HG03280 (cell line): ENCODE results near the gene CAP2.
"Not testable (repeated sequence)": the region's sequence is repeated elsewhere in the genome, so short reads cannot be mapped to it uniquely, and the experiment has no call there.

ENCODE experiments used
- ATAC-seq: cut with Tn5 transposase; IDR thresholded peaks from one replicate; pipeline ENCODE4 v1.9.1; 2021; ENCODE audit warnings: mild to moderate bottlenecking, moderate library complexity; ENCODE audit not compliant: unreplicated experiment

Gene CAP2

DNA sequence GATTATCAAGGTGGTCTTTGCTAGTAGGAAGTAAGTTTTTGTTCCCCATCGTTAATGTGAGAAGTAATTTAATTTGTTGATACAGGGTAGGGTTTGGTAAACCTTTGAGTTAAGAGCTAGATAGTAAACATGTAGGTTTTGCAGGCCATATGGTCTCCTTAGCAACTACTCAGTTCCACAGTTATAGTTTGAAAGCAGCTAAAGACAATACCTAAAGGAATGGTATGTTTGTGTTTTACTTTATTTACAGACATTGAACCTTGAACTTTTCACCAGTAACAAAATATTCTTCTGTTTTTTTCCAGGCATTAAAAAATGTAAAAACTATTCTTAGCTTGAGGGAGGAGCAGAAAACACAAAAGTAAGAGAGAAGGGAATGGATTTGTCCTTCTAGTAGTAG is 1.7 kb downstream of the CAP2 start:
- no peak for ATAC-seq

DNA sequence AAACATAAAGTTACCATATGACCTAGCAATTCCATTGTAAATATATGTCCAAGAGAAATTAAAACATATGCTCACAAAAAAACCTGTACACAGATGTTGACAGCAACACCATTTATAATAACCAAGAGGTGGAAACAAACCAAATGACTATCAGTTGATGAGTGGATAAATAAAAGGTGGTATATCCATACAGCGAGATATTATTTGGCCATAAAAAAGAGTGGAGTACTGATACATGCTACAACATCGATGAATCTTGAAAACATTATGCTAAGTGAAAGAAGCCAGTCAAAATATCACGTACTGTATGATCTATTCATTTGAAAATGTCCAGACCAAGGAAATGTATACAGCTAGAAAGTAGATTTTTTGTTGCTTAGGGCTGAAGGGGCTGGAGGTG is 2.9 kb downstream of the CAP2 start:
- ATAC-seq, result no peak

DNA sequence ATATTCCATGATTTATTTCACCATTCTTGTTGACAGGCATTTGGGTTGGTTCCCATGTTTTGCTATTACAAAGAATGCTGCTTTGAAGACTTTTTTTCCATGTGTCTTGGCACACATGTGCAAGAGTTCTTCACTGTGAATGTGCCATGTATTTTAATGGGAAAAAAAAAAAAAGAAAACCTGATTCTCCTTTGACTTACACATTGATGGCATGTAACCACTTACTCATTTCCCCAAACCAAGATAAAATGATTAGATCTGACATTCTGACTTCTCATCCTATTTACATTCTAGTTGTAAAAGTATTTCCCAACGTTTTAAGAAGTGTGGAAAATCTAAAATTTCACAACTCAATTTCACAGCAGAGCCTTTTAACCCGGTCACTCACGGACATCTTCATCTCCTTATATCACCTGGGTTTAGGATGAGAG is 4.4 kb downstream of the CAP2 start:
- no peak for ATAC-seq

DNA sequence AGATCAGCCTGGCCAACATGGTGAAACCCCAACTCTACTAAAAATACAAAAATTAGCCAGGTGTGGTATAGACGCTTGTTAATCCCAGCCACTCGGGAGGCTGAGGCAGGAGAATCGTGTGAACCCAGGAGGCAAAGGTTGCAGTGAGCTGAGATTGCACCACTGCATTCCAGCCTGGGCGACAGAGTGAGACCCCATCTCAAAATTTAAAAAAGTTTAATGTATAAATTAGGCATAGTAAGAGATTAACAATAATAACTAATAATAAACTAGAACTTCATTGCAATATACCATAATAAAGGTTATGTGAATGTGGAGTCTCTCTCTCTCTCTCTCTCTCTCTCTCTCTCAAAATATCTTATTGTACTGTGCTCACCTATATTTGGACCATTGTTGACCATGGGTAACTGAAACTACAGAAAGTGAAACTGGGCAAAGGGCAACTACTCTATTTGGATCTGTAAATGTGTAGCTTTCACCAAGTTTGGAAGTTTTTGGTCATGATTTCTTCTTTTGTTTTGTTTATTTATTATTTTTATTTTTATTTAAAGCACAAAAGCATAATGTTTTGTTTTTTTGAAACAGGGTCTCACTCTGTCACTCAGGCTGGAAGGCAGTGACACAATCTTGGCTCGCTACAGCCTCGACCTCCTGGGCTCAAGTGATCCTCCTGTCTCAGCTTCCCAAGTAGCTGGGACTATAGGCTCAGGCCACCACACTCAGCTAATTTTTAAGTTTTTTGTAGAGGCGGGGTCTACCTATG is 12.0 kb downstream of the CAP2 start:
- not testable (repeated sequence) for ATAC-seq

DNA sequence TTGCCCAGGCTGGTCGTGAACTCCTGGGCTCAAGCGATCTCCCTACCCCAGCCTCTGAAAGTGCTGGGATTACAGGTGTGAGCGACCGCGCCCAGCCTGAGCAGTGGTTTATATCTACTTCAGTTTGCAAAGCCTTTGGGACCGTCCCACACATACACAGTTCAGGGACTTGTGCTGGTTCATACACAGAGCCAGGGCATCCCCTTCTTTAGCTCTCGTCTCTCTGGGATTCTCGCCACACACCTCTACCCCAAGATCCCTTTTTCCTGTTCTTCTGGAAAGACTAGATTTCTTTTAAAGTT is 12.5 kb downstream of the CAP2 start:
- no peak for ATAC-seq

DNA sequence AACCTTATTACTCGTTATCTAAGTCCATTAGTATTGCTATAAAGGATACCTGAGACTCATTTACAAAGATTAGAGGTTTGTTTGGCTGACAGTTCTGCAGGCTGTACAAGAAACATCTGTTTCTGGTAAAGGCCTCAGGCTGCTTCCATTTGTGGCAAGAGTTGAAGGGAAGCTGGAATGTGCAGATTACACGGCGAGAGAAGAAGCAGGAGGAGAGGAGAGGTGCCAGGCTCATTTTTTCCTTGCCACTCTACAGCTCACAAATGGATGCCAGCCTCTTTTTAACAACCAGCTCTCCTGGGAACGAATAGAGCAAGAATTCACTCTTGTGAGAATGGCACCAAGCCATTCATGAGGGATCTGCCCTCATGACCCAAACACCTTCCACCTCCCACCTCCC is 14.7 kb downstream of the CAP2 start:
- ATAC-seq, result no peak

DNA sequence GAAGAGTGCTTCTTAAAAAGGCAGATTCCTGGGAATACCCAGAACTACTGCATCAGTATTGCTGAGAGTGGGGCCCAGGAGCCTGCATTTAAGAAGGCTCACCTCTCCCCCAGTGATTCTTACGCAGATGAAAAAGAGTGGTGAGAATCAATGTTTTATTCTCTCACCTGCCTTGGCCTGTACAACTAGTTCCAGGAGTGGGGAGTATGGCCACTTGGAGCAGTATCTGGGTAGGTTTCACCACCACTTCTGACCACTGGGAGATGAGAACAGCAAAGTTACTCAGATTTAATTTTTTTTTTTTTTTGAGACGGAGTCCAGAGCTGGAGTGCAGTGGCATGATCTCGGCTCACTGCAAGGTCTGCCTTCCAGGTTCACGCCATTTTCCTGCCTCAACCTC is 16.9 kb downstream of the CAP2 start:
- no peak for ATAC-seq

DNA sequence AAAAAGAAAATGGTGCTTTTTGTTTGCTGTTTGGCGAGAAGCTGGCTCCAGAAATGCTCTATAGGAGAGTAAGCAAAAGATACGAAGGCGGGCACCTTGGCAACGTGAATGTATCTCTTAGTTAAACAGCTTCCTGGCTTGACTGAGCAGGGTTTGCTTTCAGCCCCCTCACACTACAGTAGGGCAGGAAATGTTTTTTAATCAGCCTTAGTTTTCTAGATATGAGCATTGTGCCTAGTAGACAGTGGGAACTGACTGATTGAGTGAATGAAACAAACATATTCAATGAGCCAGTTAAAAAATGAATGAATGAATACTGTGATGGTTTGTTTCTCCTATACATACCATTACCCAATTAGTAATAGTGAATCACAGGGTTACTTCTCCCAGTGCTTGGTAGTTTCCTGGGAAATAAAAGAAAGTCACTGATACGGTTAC is 19.9 kb downstream of the CAP2 start:
- ATAC-seq, result no peak

DNA sequence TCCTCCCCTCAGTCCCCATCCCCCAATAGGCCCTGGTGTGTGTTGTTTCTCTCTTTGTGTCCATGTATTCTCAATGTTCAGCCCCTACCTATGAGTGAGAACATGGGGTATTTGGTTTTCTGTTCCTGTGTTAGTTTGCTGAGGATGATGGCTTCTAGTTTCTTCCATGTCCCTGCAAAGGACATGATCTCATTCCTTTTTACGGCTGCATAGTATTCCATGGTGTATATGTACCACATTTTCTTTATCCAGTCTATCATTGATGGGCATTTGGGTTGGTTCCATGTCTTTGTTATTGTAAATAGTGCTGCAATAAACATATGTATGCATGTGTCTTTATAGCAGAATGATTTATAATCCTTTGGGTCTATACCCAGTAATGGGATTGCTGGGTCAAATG is 21.0 kb downstream of the CAP2 start:
- not testable (repeated sequence) for ATAC-seq

DNA sequence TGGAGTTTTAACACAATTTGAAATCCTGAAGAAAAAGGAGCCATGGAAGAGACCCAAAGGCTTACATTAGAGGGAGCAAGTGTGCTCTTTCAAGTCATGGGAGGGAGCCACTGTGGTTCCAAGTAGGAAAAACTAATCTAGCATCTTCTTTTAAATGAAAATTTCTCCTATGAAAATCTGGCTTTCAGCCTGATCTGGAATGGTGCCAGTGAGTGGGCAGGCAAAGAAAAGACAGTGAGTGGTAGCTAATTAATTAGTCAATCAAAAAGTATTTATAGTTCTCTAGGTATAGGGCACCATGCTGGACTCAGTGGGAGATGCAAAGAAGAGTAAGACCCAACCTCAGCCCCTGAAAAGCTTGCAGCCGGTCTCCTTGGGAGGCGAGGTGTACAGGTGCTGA is 21.9 kb downstream of the CAP2 start:
- no peak for ATAC-seq

DNA sequence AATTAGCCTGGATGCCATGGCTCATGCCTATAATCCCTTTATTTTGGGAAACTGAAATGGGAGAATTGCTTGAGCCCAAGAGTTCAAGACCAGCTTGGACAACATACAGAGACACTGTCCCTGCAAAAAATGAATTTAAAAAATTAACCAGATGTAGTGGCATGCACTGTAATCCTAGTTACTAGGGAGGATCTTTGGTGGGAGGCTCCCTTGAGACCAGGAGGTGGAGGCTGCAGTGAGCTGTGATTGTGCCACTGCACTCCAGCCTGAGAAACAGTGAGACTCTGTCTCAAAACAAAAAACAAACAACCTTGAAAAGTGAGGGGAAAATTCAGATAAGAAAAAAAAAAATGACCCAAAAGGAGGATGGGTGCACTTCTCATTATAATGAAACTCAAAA is 23.4 kb downstream of the CAP2 start:
- ATAC-seq, result no peak

DNA sequence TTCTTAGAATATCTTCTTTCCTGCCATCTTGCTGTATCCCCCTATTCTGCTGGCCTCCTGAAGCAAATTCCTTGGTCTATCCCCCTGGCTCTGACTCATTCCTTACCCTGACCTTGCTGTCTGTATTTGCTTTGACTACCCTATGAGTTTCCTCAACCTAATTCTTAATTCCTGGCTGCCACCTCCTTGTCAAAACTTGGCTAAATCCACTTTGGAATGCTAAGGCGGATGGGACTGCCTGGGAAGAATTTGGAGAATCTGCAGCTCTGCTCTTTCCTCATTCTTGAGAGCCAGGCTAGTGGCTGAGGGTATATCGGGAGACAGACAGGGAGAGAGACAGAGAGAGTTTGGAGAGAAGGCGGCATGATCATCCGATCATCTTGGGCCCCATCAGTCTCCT is 24.4 kb downstream of the CAP2 start:
- ATAC-seq, result no peak

DNA sequence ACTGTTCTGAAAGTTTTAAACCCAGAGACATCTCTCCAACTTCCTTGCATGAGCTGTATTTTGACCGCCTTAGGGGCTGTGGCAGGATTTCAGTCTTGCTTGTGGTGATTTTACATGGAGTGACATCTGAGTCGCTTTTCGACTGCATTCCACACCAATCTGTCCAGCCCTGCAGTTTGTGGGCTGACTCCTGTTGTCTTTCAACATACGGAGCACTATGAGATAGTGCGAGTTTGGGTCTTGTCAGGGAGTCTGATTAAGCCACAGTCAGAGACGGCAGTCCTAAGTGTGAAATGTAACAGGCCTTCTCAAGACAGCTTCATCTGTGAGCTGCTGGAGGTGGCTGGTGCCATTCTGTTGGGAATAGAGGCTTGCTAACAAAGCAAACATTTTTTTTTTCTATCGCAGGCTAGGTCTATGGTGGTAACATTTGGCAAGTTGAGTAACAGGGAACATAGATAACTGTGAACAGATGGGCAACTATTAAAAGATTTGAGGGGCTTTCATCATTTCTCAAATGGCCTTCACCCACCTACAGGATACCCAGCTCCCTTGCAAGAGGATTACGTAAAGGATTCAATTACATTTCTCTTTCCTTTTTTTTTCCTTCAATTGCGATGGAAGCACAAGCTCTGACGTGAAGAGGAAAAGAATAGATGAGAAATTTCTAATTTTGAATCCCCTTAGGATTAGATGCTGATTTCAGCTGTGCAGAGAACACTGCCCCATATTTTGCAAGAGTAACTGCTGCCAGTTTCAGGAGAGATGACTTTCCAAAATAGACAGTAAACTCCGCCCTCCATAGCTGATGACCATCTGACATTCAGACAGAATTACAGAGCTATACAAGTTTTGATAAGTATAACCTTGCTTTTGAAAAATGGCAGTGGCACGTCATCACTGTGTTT is 25.1 kb downstream of the CAP2 start:
- no peak for ATAC-seq

DNA sequence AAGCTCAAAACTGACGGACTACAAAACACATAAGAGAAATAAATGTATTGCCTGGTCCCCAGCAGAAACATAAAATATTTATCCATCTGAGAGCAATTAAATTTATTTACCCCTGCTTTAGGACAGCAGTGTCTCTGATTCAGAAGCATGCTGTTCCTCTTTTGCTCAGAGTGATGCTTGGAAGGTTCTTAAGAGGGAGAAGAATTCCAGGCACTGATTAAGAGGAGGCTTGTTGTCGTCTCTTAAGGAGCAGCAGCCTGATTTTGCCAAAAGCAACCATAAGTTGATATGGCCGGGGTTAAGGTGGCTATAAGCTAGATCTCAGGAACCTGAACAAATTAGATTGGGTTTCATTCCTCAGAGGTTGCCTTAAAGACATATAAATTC is 25.8 kb downstream of the CAP2 start:
- no peak for ATAC-seq

DNA sequence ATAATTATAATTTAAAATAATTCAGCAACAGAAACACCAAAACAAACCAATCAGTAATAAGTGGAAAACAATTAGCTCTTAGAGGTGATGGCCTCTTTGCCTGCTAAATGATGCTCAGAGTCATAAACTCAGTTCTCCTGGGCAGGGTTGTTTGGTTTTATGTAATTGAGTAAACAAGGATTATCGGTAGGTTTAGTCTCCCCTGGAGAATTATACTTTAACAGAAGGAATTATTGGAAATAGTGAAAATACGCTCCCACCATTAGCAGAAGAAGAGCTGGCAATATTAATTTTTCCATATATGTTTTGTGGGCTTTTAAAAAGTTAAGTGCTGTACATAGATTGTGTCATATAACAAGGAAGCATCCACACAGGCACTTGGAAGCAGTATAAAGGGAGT is 27.0 kb downstream of the CAP2 start:
- ATAC-seq, result no peak

DNA sequence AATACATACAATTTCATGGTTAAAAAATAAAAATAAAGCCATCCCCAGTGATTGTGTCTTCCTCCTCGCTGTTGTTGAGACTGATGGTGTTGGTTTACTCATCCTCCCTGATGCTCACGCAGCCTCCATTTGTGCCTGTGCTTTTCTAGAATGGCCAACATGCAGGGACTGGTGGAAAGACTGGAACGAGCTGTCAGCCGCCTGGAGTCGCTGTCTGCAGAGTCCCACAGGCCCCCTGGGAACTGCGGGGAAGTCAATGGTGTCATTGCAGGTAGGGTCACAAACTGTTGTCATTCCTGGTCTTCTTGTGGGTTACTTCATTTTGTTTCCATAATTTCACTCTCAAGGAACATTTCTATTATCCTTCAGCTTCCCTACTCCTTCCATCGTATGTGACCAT is 28.0 kb downstream of the CAP2 start:
- ATAC-seq, result no peak

DNA sequence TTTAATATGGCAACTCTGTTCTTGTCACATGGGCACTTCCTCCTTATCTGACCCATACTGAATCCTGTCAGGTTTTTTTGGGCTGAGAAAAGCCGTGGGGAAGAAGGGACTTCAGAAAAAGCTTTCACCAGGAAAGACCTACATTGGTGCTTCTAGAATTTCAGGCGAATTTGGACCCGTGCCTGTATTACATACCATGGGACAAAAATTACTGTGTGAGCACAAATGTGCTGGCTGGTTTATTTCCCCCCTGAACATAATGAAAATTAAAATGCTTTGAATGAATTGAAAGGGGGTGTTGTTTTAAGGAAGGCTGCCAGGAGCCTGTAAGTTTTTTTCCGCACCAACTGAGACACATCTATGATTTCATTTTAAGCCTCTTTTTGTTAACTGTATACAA is 29.6 kb downstream of the CAP2 start:
- no peak for ATAC-seq

DNA sequence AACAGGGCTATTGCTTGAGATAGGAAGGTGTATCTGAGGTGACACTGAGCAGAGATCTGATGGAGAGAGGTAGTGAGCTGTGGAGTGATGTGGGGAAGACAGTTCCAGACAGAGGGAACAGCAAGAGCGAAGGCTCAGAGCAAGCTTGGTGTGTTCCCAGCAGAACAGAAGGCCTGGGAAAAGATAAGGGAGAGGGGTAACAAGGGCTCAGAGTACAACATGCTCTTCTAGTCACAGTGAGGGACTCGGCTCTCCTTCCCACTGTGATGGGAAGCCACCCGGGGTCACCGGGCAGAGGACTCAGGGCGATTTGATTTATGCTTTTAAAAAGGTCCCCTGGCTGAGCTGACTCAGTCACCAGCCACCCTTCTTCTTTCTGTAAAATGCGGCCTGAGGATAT is 33.7 kb downstream of the CAP2 start:
- no peak for ATAC-seq

DNA sequence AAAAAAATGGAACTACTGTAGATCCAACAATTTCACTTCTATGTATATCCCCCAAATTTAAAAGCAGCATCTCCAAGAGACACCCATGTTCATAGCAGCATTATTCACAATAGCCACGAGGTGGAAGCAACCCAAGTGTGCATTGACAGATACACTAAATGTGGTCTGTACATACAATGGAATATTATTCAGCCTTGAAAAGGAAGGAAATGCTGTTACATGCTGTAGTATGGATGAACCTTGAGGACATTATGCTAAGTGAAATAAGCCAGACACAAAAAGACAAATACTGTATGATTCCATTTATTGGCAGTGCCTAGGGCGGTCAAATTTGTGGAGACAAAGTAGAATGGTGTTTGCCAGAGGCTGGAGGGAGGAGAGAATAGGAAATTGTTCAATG is 34.2 kb downstream of the CAP2 start:
- no peak for ATAC-seq

DNA sequence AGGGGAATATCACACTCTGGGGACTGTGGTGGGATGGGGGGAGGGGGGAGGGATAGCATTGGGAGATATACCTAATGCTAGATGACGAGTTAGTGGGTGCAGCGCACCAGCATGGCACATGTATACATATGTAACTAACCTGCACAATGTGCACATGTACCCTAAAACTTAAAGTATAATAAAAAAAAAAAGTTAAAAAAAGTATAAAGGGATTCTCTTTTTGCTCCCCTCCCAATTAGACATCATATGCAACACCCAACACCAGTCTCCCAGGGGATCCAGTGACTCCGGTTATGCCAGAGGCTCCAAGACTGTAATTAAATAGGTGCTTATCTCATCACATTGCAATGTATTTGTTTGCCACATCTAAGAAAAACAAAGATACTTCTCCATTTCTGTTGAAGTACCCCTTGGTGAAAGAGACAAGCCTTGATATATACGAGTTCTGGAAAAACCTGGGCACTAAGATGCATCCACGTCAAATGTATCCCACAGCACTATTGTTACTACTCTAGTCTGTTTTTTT is 35.3 kb downstream of the CAP2 start:
- not testable (repeated sequence) for ATAC-seq

DNA sequence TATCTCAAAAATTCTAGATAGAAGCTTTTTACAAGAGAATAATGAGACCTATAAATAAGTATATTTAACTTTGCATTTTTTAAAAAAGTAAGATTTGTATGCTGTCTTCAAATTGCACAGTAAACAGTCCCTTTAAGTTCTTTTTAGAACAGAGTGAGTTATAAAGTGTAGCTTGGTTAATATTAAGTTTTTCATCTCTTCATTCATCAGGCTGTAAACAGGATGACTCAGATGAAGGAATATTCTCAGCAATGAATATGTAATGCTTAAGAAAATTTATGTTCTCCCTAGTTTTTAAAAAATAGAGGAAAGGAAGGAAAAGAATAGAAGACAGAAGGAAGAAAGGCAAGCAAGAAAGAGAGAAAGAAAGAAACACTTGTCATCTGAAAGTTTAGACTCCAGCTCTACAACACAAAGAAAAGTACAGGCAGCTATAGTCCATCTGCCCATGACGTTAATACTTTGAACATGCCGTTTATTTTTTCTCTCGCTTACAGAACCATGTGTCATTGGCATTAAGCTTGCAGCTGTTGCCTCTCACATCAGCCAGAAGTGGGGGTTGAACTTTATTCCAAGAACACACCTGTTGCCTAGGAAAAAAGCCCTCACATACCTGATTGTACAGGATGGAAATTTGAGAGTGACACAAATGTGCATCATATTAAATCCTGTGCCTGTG is 36.1 kb downstream of the CAP2 start:
- ATAC-seq, result no peak

DNA sequence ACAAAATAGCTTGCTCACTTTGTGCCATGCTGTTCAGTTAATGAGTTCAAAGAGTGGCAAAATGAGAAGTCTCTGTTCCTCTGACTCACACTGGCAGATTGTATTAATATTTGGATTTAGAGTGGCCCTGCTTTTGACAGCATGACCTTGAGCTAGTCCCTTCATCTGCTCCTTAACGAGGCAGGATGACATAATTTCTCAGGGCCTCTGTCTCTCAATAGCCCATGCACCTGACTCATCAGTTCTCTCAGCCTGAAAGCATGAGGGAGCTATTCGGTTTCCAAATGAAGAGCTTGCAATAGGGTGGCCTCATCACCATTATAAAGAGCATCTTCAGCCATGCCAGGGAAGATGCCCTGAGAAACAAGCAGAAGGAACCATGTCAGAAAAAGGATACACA is 38.2 kb downstream of the CAP2 start:
- no peak for ATAC-seq
